K562 (cell line): ENCODE measurements around the gene ERVK3-1. TPM values are rescaled to one million over a fixed set of nuclear protein-coding genes. Genes with fewer than 3 reads are reported as not detected.
A peak's percentile ranks its signal among the peaks of the same experiment; 100 is the strongest.

Experiments used
- ARID1B ChIP-seq: fragments of 450-650 bp; IDR thresholded peaks from 2 replicates; pipeline ENCODE4 v1.6.1; 2016; ENCODE audit warnings: antibody characterized with exemption, mild to moderate bottlenecking, inconsistent platforms
- BCL6 ChIP-seq: fragments of 250-450 bp; sonication (Bioruptor Pico); IDR thresholded peaks from 2 replicates; pipeline ENCODE4 v1.4.0; 2020
- C11orf30 ChIP-seq: fragments of 450-650 bp; IDR thresholded peaks from 2 replicates; pipeline ENCODE4 v1.6.1; 2016; ENCODE audit warnings: low read depth, mild to moderate bottlenecking
- CXXC5 ChIP-seq: fragments of 250-450 bp; sonication (Bioruptor Pico); IDR thresholded peaks from 2 replicates; pipeline ENCODE4 v1.8.0; 2022; ENCODE audit warnings: inconsistent platforms, mild to moderate bottlenecking, moderate library complexity
- DLX4 ChIP-seq: fragments of 250-450 bp; sonication (Bioruptor Pico); IDR thresholded peaks from 2 replicates; pipeline ENCODE4 v1.6.1; 2021; ENCODE audit warnings: mild to moderate bottlenecking
- HDAC3 ChIP-seq: fragments of 450-650 bp; IDR thresholded peaks from 2 replicates; pipeline ENCODE4 v1.6.1; 2018; ENCODE audit warnings: borderline replicate concordance, mild to moderate bottlenecking, moderate library complexity; ENCODE audit not compliant: partially characterized antibody
- HDGF ChIP-seq: fragments of 450-650 bp; IDR thresholded peaks from 2 replicates; pipeline ENCODE4 v1.6.1; 2016
- HIVEP1 ChIP-seq: fragments of 250-450 bp; sonication (Bioruptor Pico); IDR thresholded peaks from 2 replicates; pipeline ENCODE4 v1.4.0; 2020; ENCODE audit warnings: mild to moderate bottlenecking
- HSF4 ChIP-seq: fragments of 250-450 bp; sonication (Bioruptor Pico); IDR thresholded peaks from 2 replicates; pipeline ENCODE4 v2.1.2; 2022; ENCODE audit warnings: mild to moderate bottlenecking, moderate library complexity, borderline replicate concordance
- KAT2B ChIP-seq: IDR thresholded peaks from one replicate; pipeline ENCODE4 v1.6.1; 2012; ENCODE audit warnings: low read depth, mild to moderate bottlenecking, control low read depth, inconsistent platforms, low read length, moderate library complexity
- KDM4B ChIP-seq, 2 experiments: fragments of 450-650 bp in 1 of 2; sonication (generic) in 1 of 2; IDR thresholded peaks; 2 replicates each; pipeline ENCODE4 v1.6.1; 2016 to 2017; ENCODE audit warnings: borderline replicate concordance in 2 of 2, antibody characterized with exemption in 1 of 2, low read depth in 1 of 2, mild to moderate bottlenecking in 1 of 2
- MEIS2 ChIP-seq: fragments of 450-650 bp; IDR thresholded peaks from 2 replicates; pipeline ENCODE4 v1.6.1; 2014; ENCODE audit warnings: mild to moderate bottlenecking; ENCODE audit not compliant: partially characterized antibody
- MNT ChIP-seq, 2 experiments: fragments of 450-650 bp; conservative IDR thresholded peaks; 2 replicates each; pipeline ENCODE4 v1.6.1; 2017; ENCODE audit warnings: mild to moderate bottlenecking in 2 of 2, moderate library complexity in 2 of 2
- MTA1 ChIP-seq: fragments of 450-650 bp; IDR thresholded peaks from 2 replicates; pipeline ENCODE4 v1.6.1; 2017; ENCODE audit warnings: borderline replicate concordance
- PRMT5 ChIP-seq: sonication (generic); formaldehyde crosslinking; IDR thresholded peaks from 2 replicates; pipeline ENCODE4 v1.5.0; 2020; ENCODE audit warnings: missing genetic modification reagents
- RB1 ChIP-seq: fragments of 450-650 bp; IDR thresholded peaks from 2 replicates; pipeline ENCODE4 v1.6.1; 2017; ENCODE audit warnings: low read depth, mild to moderate bottlenecking
- RHOXF2B ChIP-seq: fragments of 250-450 bp; sonication (Bioruptor Pico); conservative IDR thresholded peaks from 2 replicates; pipeline ENCODE4 v1.5.1; 2021
- SRSF3 ChIP-seq: fragments of 200-400 bp; formaldehyde crosslinking; IDR thresholded peaks from 2 replicates; pipeline ENCODE4 v1.6.1; 2016; ENCODE audit warnings: mild to moderate bottlenecking, low read length, moderate library complexity; ENCODE audit not compliant: insufficient read depth
- TCF7L2 ChIP-seq: fragments of 150-350 bp; IDR thresholded peaks from 2 replicates; pipeline ENCODE4 v1.6.1; 2016; ENCODE audit warnings: low read depth, mild to moderate bottlenecking, low read length, moderate library complexity
- TEAD4 ChIP-seq, 2 experiments: sonication (generic) in 1 of 2; formaldehyde crosslinking in 1 of 2; IDR thresholded peaks; 2 replicates each; pipeline versions ENCODE4 v1.6.1 to v1.8.0; 2012 to 2022; ENCODE audit warnings: borderline replicate concordance in 1 of 2, inconsistent platforms in 1 of 2, low read length in 1 of 2, mild to moderate bottlenecking in 1 of 2, missing genetic modification reagents in 1 of 2
- THAP7 ChIP-seq: fragments of 250-450 bp; sonication (Bioruptor Pico); IDR thresholded peaks from 2 replicates; pipeline ENCODE4 v1.5.0; 2021
- TRIM28 ChIP-seq: fragments of 450-650 bp; IDR thresholded peaks from 2 replicates; pipeline ENCODE4 v1.6.1; 2017
- UBTF ChIP-seq, 2 experiments: IDR thresholded peaks; 2 replicates each; pipeline ENCODE4 v1.6.1; 2012; ENCODE audit warnings: improper control_type of control experiment in 2 of 2, low read depth in 2 of 2, low read length in 2 of 2, borderline replicate concordance in 1 of 2
- ZKSCAN1 ChIP-seq: fragments of 150-350 bp; IDR thresholded peaks from 2 replicates; pipeline ENCODE4 v1.6.1; 2016; ENCODE audit warnings: low read depth, low read length
- ZKSCAN3 ChIP-seq: fragments of 250-450 bp; sonication (Bioruptor Pico); IDR thresholded peaks from 2 replicates; pipeline ENCODE4 v1.4.0; 2020
- ZSCAN32 ChIP-seq: fragments of 450-650 bp; formaldehyde crosslinking; IDR thresholded peaks from 2 replicates; pipeline ENCODE4 v1.4.0; 2020; ENCODE audit warnings: mild to moderate bottlenecking, moderate library complexity
- polyA plus RNA-seq, 8 experiments: library from polyadenylated mRNA; depleted of rRNA in 4 of 8; stranded (reverse) in 5 of 8; unstranded in 3 of 8; fragments of >200 nt; fragmentation: Nextera tagmentation in 2 of 8; fragmentation: Illumina TruSeq in 1 of 8; extraction: Ambion mirVana in 2 of 8; extraction: Trizol in 1 of 8; gene quantifications; 2 replicates each; pipeline versions ENCODE4 v1.2.1 to v1.2.3, GENCODE V29; 2011 to 2014; ENCODE audit warnings: inconsistent platforms in 1 of 8, missing spikeins in 1 of 8
- total RNA-seq, 7 experiments: library from RNA; depleted of rRNA in 6 of 7; stranded (reverse); fragments of >200 nt in 6 of 7; fragmentation: Illumina TruSeq in 2 of 7; extraction: Trizol in 2 of 7; gene quantifications; 2 replicates each; pipeline versions ENCODE4 v1.2.1 to v1.2.3, GENCODE V29; 2011 to 2021; ENCODE audit warnings: low replicate concordance in 1 of 7

The ERVK3-1 gene
- total and polyA plus RNA-seq, 9 of the 15 experiments (the other 6 are each of a cell fraction or from before 2014, with no cell fraction given): 87.6 to 299 (median 119) TPM

- no peak; a peak in 1 of 4 replicates for TF ChIP-seq KDM4B (IDR thresholded peaks at IDR 0.05; ENCODE audit: borderline replicate concordance in 2 of 2, low read depth in 1 of 2)
- TF ChIP-seq MTA1: no peak
- no peak for TF ChIP-seq HDGF
- no peak for TF ChIP-seq TEAD4 (IDR thresholded peaks at IDR 0.05; ENCODE audit: low read length)
- TF ChIP-seq TEAD4 (CRISPR knock-in tag; IDR thresholded peaks at IDR 0.05; ENCODE audit: borderline replicate concordance): no peak
- no peak for TF ChIP-seq HIVEP1 (CRISPR knock-in tag)
- no peak for TF ChIP-seq HDAC3
- TF ChIP-seq ARID1B: no peak
- TF ChIP-seq ZSCAN32 (CRISPR knock-in tag): 0 out of 2 replicates have a peak, but pooled peaks have one; percentile 38
- TF ChIP-seq ZKSCAN3 (CRISPR knock-in tag): no peak
- TF ChIP-seq THAP7 (CRISPR knock-in tag): no peak
- no peak for TF ChIP-seq KAT2B
- TF ChIP-seq BCL6 (CRISPR knock-in tag): no peak
- TF ChIP-seq SRSF3: no peak
- TF ChIP-seq TRIM28: no peak
- no peak for TF ChIP-seq HSF4 (CRISPR knock-in tag)
- peak; percentile 65; the same call in 1 of the 2 replicates for TF ChIP-seq RB1
- TF ChIP-seq MNT (conservative IDR thresholded peaks at IDR 0.05): peak; percentile 30 to 44; a peak in 1 of 4 replicates
- no peak for TF ChIP-seq TCF7L2
- peak; percentile 80 for TF ChIP-seq MEIS2
- TF ChIP-seq C11orf30: peak; percentile 23; the same call in 1 of the 2 replicates
- TF ChIP-seq DLX4 (CRISPR knock-in tag): no peak
- TF ChIP-seq CXXC5 (CRISPR knock-in tag): peak; percentile 75
- TF ChIP-seq UBTF (IDR thresholded peaks at IDR 0.05; ENCODE audit: borderline replicate concordance in 1 of 2, low read depth in 2 of 2, low read length in 2 of 2): 0 out of 4 replicates have a peak, but pooled peaks have one; percentile 41 to 57
- 0 out of 2 replicates have a peak, but pooled peaks have one; percentile 9 for TF ChIP-seq ZKSCAN1
- no peak for TF ChIP-seq PRMT5
- TF ChIP-seq RHOXF2B: no peak
These were observed 26.6 kb upstream of the ERVK3-1 start, which contains the start of gene ZNF8 (continued) for GRCh38 chr19:58278541-58279041.
